ENCODE data around the gene AKNA.

The AKNA gene

GRCh38 chr9:114289106-114289505 lies 98.7 kb downstream of the AKNA start:
- TF ChIP-seq CTCF (IDR thresholded peaks at IDR 0.05), result no peak

- no peak for TF ChIP-seq CTCF (IDR thresholded peaks at IDR 0.05)
Measured at GRCh38 chr9:114288193-114289091, 99.3 kb downstream of the AKNA start.

GRCh38 chr9:114287763-114288192 lies 100.0 kb downstream of the AKNA start:
- TF ChIP-seq CTCF (IDR thresholded peaks at IDR 0.05), result no peak

GRCh38 chr9:114287001-114287762 lies 100.6 kb downstream of the AKNA start:
- no peak for TF ChIP-seq CTCF (IDR thresholded peaks at IDR 0.05)

GRCh38 chr9:114286146-114286679 lies 101.6 kb downstream of the AKNA start:
- TF ChIP-seq CTCF (IDR thresholded peaks at IDR 0.05), result no peak

GRCh38 chr9:114285166-114285867 lies 102.5 kb downstream of the AKNA start:
- no peak for TF ChIP-seq CTCF (IDR thresholded peaks at IDR 0.05)

Data from LNCAP (cell line).